Measurements from ENCODE around the gene CROCC. TPM values are rescaled to one million over a fixed set of nuclear protein-coding genes. Genes with fewer than 3 reads are reported as not detected.
A peak's percentile ranks its signal among the peaks of the same experiment; 100 is the strongest.
"Not testable (repeated sequence)": the region's sequence is repeated elsewhere in the genome, so short reads cannot be mapped to it uniquely, and the experiment has no call there.

Gene CROCC
- total RNA-seq, 6 experiments from 2014 or later, result 6.5 to 12.7 (median 9.4) TPM

GRCh38 chr1:16961297-16962133 is 39.8 kb downstream of the CROCC start:
- intact Hi-C loops (cut with DNase I), result loop anchor here (10.0 kb wide), 2 partner anchors 53 to 73 kb away; partner anchors contain the start of gene ATP13A2 (in 1 of the 2)
- Histone ChIP-seq H3K36me3 (no peaks in the 10 kb centered on the region), H3K27me3 (no peaks in the 10 kb centered on the region), H3K4me1 (no peaks in the 10 kb centered on the region), H3K27ac (no peak overlapping the region), H3K9me3 (no peaks in the 10 kb centered on the region), H3K4me3 (peak overlapping the region in 1 of 3 donors; percentile 44)
- DNase-seq (no peak), ATAC-seq (no peak)
- TF ChIP-seq POLR2A (IDR thresholded peaks at IDR 0.05) (no peak), CTCF (IDR thresholded peaks at IDR 0.05) (no peak)
- 97% methylated on average over 14 of the region's 14 CpGs for WGBS (ENCODE audit: insufficient coverage, low coverage, low lambda C conversion rate, missing lambda C conversion rate)

- not testable (repeated sequence) for H3K9me3 ChIP-seq, H3K27ac ChIP-seq, ATAC-seq, DNase-seq, H3K36me3 ChIP-seq, H3K4me1 ChIP-seq, H3K27me3 ChIP-seq, H3K4me3 ChIP-seq
- intact Hi-C loops (cut with DNase I), result loop anchor here (10.0 kb wide), 2 partner anchors 51 to 71 kb away; partner anchors contain the start of gene ATP13A2 (in 1 of the 2)
- WGBS (ENCODE audit: insufficient coverage, low coverage, low lambda C conversion rate, missing lambda C conversion rate), result 100% methylated on average over 4 of the region's 4 CpGs
These were observed 42.4 kb downstream of the CROCC start for GRCh38 chr1:16964169-16964568.

- no peak overlapping the region for H3K4me3 ChIP-seq
- ATAC-seq (no peak), DNase-seq (no peak)
- no peaks in the 10 kb centered on the region for H3K9me3 ChIP-seq
- H3K4me1 ChIP-seq, result no peaks in the 10 kb centered on the region
- H3K27ac ChIP-seq, result no peak overlapping the region
- 95% methylated on average over 4 of the region's 13 CpGs for WGBS (ENCODE audit: insufficient coverage, low coverage, low lambda C conversion rate, missing lambda C conversion rate)
- H3K27me3 ChIP-seq, result no peaks in the 10 kb centered on the region
- H3K36me3 ChIP-seq, result no peaks in the 10 kb centered on the region
- intact Hi-C loops (cut with DNase I), result loop anchor here (10.0 kb wide), 2 partner anchors 49 to 69 kb away; partner anchors contain the start of gene ATP13A2 (in 1 of the 2)
- TF ChIP-seq CTCF (IDR thresholded peaks at IDR 0.05) (no peak), POLR2A (IDR thresholded peaks at IDR 0.05) (no peak)
These were observed 43.8 kb downstream of the CROCC start for GRCh38 chr1:16965486-16966067.

GRCh38 chr1:16966282-16966681 is 44.6 kb downstream of the CROCC start:
- Histone ChIP-seq H3K4me3 (no peak overlapping the region), H3K27ac (no peak overlapping the region), H3K9me3 (no peaks in the 10 kb centered on the region), H3K36me3 (no peaks in the 10 kb centered on the region), H3K4me1 (no peaks in the 10 kb centered on the region), H3K27me3 (no peaks in the 10 kb centered on the region)
- TF ChIP-seq POLR2A (IDR thresholded peaks at IDR 0.05), result no peak
- TF ChIP-seq CTCF (IDR thresholded peaks at IDR 0.05), result no peak
- WGBS (ENCODE audit: insufficient coverage, low coverage, low lambda C conversion rate, missing lambda C conversion rate), result 99% methylated on average over 16 of the region's 22 CpGs
- DNase-seq (no peak), ATAC-seq (no peak)
- intact Hi-C loops (cut with DNase I), result loop anchor here (10.0 kb wide), 2 partner anchors 49 to 69 kb away; partner anchors contain the start of gene ATP13A2 (in 1 of the 2)

- no peaks in the 10 kb centered on the region for H3K9me3 ChIP-seq
- 67% methylated on average over 1 of the region's 7 CpGs for WGBS (ENCODE audit: insufficient coverage, low coverage, low lambda C conversion rate, missing lambda C conversion rate)
- intact Hi-C loops (cut with DNase I), result loop anchor here (10.0 kb wide), 2 partner anchors 48 to 68 kb away; partner anchors contain the start of gene ATP13A2 (in 1 of the 2)
- TF ChIP-seq POLR2A (IDR thresholded peaks at IDR 0.05) (no peak), CTCF (IDR thresholded peaks at IDR 0.05) (no peak)
- no peaks in the 10 kb centered on the region for H3K4me1 ChIP-seq
- no peaks in the 10 kb centered on the region for H3K27me3 ChIP-seq
- H3K27ac ChIP-seq, result no peak overlapping the region
- ATAC-seq (no peak), DNase-seq (no peak)
- H3K4me3 ChIP-seq, result no peak overlapping the region
- no peaks in the 10 kb centered on the region for H3K36me3 ChIP-seq
These were observed 45.4 kb downstream of the CROCC start for GRCh38 chr1:16967095-16967575.
